GM12892 (cell line): ENCODE data around the gene TSPAN15.

ENCODE experiments used
- POLR2A ChIP-seq: IDR thresholded peaks from 2 replicates; pipeline ENCODE4 v1.6.1; 2011; ENCODE audit warnings: low read depth, low read length, control low read depth
- POLR2AphosphoS5 ChIP-seq: IDR thresholded peaks from 2 replicates; pipeline ENCODE4 v1.6.1; 2011; ENCODE audit warnings: low read depth, low read length, control low read depth

- no peak for TF ChIP-seq POLR2AphosphoS5
- TF ChIP-seq POLR2A: no peak
These were observed 39.6 kb downstream of the TSPAN15 start for GRCh38 chr10:69490876-69491275.
